Activated T-helper 2 cell treated with anti-CD3 and anti-CD28 coated beads, Interferon-gamma antibody, Interleukin-2, Interleukin-4, amounts not matched to agents 10 μg/mL and 5 μg/mL and 100 μg/mL, durations not matched to agents 14 hours and 24 hours and 36 hours (primary cell): ENCODE data around the gene YEATS4. TPM values are rescaled to one million over a fixed set of nuclear protein-coding genes. Genes with fewer than 3 reads are reported as not detected.

Experiments used
- DNase-seq: peaks from one replicate; pipeline ENCODE4 v3.0.0; 2021; ENCODE audit warnings: low spot score
- H3K27ac Mint-ChIP-seq: one replicate; pipeline ENCODE4 v1.8.0; 2021; ENCODE audit warnings: mixed read lengths
- H3K27me3 Mint-ChIP-seq: one replicate; pipeline ENCODE4 v1.8.0; 2021; ENCODE audit warnings: low read depth, mixed read lengths
- H3K36me3 Mint-ChIP-seq: one replicate; pipeline ENCODE4 v1.8.0; 2021; ENCODE audit warnings: low read depth, mixed read lengths
- H3K4me1 Mint-ChIP-seq: one replicate; pipeline ENCODE4 v1.8.0; 2021; ENCODE audit warnings: low read depth, mixed read lengths
- H3K4me3 Mint-ChIP-seq: one replicate; pipeline ENCODE4 v1.8.0; 2021; ENCODE audit warnings: low read depth, mild to moderate bottlenecking, moderate library complexity, mixed read lengths
- H3K9me3 Mint-ChIP-seq: one replicate; pipeline ENCODE4 v1.8.0; 2021; ENCODE audit warnings: mixed read lengths
- intact Hi-C: fragments of 100-400 bp; cut with micrococcal nuclease; formaldehyde crosslinking; loops from one replicate; pipeline ENCODE4 v1.15.1; 2023
- total RNA-seq: library from RNA; stranded (reverse); gene quantifications from 2 replicates; pipeline ENCODE4 v1.2.3, GENCODE V29; 2022

YEATS4 gene
- total RNA-seq, 1 donor from 2014 or later, result 39.0 TPM

DNA sequence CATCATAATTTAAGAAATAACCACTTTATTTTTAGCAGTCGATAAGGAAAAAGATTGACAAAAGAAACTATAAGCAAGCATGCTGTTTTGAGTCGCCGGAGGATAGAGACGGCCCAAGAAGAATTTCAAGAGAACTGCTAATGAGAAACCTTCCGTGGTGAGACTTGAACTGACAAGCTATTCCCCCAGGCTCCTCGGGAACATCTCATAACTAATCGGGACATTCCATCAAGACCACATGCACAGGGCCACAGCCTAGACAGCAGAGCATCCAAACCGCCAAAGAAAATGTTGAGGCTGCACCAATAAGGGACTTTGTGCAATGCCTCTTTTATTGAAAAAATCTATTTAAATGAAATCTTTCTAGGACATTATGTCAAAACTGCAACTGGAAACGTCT is 51.0 kb downstream of the YEATS4 start:
- Mint-ChIP-seq H3K4me3 (no peak overlapping the region), H3K36me3 (peaks cover 14% of the 10 kb centered on the region), H3K27ac (no peak overlapping the region), H3K4me1 (no peaks in the 10 kb centered on the region), H3K27me3 (no peaks in the 10 kb centered on the region), H3K9me3 (no peaks in the 10 kb centered on the region)
- intact Hi-C loops, result no loop called here
- no peak for DNase-seq

- Mint-ChIP-seq H3K9me3 (no peaks in the 10 kb centered on the region), H3K4me1 (no peaks in the 10 kb centered on the region), H3K27ac (no peak overlapping the region), H3K27me3 (no peaks in the 10 kb centered on the region), H3K4me3 (no peak overlapping the region), H3K36me3 (peaks cover 14% of the 10 kb centered on the region)
- DNase-seq, result no peak
- intact Hi-C loops, result no loop called here
These were observed 53.1 kb downstream of the YEATS4 start for GRCh38 chr12:69412655-69413054.

- no peaks in the 10 kb centered on the region for H3K27me3 Mint-ChIP-seq
- no peak overlapping the region for H3K4me3 Mint-ChIP-seq
- DNase-seq, result no peak
- H3K36me3 Mint-ChIP-seq, result peaks cover 4% of the 10 kb centered on the region
- no peaks in the 10 kb centered on the region for H3K4me1 Mint-ChIP-seq
- intact Hi-C loops, result loop anchor here (2.0 kb wide), 2 partner anchors 59 to 155 kb away; no protein-coding TSS in a partner anchor
- H3K9me3 Mint-ChIP-seq, result no peaks in the 10 kb centered on the region
- H3K27ac Mint-ChIP-seq, result no peak overlapping the region
These were observed 56.1 kb downstream of the YEATS4 start for GRCh38 chr12:69415471-69416275.

- Mint-ChIP-seq H3K27ac (no peak overlapping the region), H3K4me3 (no peak overlapping the region), H3K27me3 (no peaks in the 10 kb centered on the region), H3K4me1 (no peaks in the 10 kb centered on the region), H3K36me3 (no peaks in the 10 kb centered on the region), H3K9me3 (no peaks in the 10 kb centered on the region)
- no peak for DNase-seq
- intact Hi-C loops, result no loop called here
These were observed 57.7 kb downstream of the YEATS4 start for GRCh38 chr12:69417231-69417630.

DNA sequence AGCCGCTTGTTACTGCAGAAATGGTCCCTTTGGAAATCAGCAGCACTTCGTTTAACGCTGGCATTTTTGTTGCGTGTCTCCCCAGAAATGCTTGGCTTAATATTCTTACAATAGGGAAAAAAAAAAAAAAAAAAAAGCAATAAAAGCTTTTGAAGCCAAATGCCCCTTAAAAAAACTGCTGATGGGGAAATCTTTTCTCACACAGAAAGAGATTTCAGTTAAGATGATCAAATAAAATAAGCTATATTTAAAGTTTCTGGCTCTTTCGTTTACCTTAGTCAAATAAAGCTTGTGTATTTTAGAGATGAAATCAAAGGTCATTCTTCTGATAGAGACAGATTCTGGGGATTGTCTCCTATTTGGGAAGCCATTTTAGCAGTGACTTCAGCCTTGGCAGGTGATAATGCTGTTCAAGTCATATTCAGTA is 58.2 kb downstream of the YEATS4 start:
- Mint-ChIP-seq H3K36me3 (no peaks in the 10 kb centered on the region), H3K4me3 (no peak overlapping the region), H3K27ac (no peak overlapping the region), H3K4me1 (no peaks in the 10 kb centered on the region), H3K9me3 (no peaks in the 10 kb centered on the region), H3K27me3 (no peaks in the 10 kb centered on the region)
- DNase-seq, result no peak
- intact Hi-C loops, result no loop called here

- H3K36me3 Mint-ChIP-seq, result no peaks in the 10 kb centered on the region
- intact Hi-C loops, result no loop called here
- DNase-seq, result no peak
- no peaks in the 10 kb centered on the region for H3K9me3 Mint-ChIP-seq
- H3K4me3 Mint-ChIP-seq, result no peak overlapping the region
- no peak overlapping the region for H3K27ac Mint-ChIP-seq
- no peaks in the 10 kb centered on the region for H3K4me1 Mint-ChIP-seq
- no peaks in the 10 kb centered on the region for H3K27me3 Mint-ChIP-seq
These were observed 60.2 kb downstream of the YEATS4 start for GRCh38 chr12:69419701-69420100.

- no peak overlapping the region for H3K4me3 Mint-ChIP-seq
- intact Hi-C loops, result no loop called here
- H3K4me1 Mint-ChIP-seq, result peaks cover 7% of the 10 kb centered on the region
- no peaks in the 10 kb centered on the region for H3K36me3 Mint-ChIP-seq
- no peak overlapping the region for H3K27ac Mint-ChIP-seq
- DNase-seq, result no peak
- no peaks in the 10 kb centered on the region for H3K27me3 Mint-ChIP-seq
- no peaks in the 10 kb centered on the region for H3K9me3 Mint-ChIP-seq
These were observed 62.0 kb downstream of the YEATS4 start for GRCh38 chr12:69421548-69421947.

DNA sequence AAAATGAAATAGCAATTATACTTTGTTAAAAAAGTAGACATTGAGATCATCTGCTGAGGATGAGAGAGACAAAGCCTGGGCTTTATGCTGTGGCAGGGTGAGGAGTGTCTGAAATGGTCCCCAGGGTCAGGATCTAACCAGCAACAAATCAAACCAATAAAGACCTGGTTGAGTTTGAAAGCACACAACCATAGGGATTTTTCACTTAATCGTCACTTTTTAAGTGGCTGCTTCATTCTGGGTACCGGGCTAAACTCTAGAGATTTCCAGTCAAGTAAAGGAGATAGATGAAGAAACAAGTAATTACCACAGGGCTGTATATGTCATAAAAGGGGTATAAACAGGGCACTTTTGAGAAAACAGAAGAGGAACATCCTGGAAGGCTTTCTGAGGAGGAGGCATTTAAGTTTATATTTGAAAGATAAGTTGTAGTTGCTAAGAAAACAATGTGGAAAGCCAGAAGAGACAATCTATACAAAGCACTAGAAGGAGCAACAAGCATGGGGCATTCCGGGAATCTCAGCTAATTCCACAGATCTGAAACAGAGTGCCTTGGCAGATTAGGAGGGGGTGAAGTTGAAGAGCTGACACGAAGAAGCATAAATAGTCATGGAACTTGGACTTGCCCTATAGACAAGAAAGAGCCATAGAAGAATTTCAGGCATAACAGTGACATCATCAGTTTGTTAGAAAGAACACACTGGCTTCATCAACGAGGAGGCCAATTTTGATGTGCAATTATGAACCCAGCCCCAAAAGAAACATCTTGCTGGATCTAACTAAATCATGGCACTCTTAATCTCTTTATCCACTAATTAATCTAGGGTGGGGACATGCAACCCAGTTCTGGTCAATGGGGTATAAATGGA is 63.7 kb downstream of the YEATS4 start:
- Mint-ChIP-seq H3K27me3 (no peaks in the 10 kb centered on the region), H3K4me1 (peaks cover 7% of the 10 kb centered on the region), H3K27ac (no peak overlapping the region), H3K9me3 (no peaks in the 10 kb centered on the region), H3K4me3 (no peak overlapping the region), H3K36me3 (no peaks in the 10 kb centered on the region)
- DNase-seq, result no peak
- intact Hi-C loops, result no loop called here

GRCh38 chr12:69425417-69425816 is 65.9 kb downstream of the YEATS4 start:
- intact Hi-C loops, result no loop called here
- H3K4me1 Mint-ChIP-seq, result peaks cover 7% of the 10 kb centered on the region
- no peaks in the 10 kb centered on the region for H3K9me3 Mint-ChIP-seq
- no peak overlapping the region for H3K27ac Mint-ChIP-seq
- no peaks in the 10 kb centered on the region for H3K27me3 Mint-ChIP-seq
- no peak for DNase-seq
- no peak overlapping the region for H3K4me3 Mint-ChIP-seq
- no peaks in the 10 kb centered on the region for H3K36me3 Mint-ChIP-seq

DNA sequence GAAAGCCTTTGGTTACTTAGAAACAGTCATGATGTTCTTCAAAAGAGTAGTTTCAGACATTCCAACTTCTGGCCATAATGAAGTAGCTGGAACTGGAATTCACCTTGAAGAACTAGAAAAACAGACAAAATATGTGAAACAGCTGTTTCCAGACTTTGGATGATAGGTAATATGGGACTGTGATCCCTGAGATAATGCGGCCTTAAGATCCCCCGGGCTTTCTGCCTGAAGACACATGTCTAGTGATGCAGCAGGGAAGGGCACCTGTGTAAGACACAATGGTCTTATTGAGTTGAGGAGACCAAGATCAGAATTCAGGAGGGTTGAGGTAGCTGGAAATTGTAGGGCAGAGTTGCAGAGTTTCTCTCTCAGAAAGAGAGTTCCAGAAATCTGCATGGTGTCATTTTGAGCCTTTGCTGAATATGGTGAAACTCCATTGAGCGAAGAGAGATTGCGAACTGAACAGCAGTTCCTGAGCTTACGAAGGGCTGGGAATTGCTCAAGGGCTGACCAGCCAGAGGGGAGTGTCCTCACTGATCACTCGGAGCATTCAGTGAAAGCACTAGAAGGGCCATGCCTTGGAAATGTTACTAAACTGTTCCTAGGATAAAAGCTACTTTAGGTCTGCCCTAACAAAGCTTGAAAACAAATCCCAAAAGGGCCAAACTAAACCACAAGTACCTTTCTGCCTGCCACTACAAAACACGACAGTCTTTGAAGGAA is 69.0 kb downstream of the YEATS4 start:
- Mint-ChIP-seq H3K9me3 (no peaks in the 10 kb centered on the region), H3K4me1 (peaks cover 7% of the 10 kb centered on the region), H3K36me3 (no peaks in the 10 kb centered on the region), H3K27me3 (no peaks in the 10 kb centered on the region), H3K27ac (no peak overlapping the region), H3K4me3 (no peak overlapping the region)
- intact Hi-C loops, result no loop called here
- DNase-seq, result no peak

DNA sequence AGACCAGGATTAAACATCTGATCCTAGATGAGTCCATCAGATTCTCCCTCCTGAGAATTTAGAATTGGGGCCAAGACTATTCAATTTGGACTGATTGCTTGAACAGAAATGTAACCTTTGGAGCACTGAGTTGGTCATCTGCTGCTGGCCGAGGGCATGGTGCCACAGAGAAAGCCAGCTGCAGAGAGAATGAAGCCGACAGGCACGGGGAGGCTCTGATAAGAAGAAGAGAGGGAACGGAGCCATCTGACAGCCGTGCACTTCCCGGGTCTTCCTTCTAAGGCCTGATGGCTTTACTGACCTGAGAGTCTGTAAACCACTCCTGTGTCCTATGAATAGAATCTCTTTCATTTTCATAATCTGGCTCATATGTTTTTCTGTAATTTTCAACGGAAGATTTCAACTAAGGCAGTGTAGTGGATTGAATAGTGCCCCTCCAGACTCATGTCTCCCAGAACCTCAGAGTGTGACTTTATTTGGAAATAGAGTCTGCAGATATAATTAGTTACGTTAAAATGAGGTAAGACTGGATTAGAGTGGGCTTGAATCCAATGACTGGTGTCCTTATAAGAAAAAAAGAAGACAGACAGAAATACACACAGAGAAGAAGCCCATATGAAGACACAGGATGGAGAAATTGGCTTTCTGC is 71.5 kb downstream of the YEATS4 start:
- Mint-ChIP-seq H3K9me3 (no peaks in the 10 kb centered on the region), H3K4me3 (no peak overlapping the region), H3K4me1 (no peaks in the 10 kb centered on the region), H3K27me3 (no peaks in the 10 kb centered on the region), H3K27ac (no peak overlapping the region), H3K36me3 (no peaks in the 10 kb centered on the region)
- intact Hi-C loops, result no loop called here
- no peak for DNase-seq

- no peak for DNase-seq
- Mint-ChIP-seq H3K27me3 (no peaks in the 10 kb centered on the region), H3K9me3 (no peaks in the 10 kb centered on the region), H3K27ac (no peak overlapping the region), H3K4me3 (no peak overlapping the region), H3K4me1 (no peaks in the 10 kb centered on the region), H3K36me3 (no peaks in the 10 kb centered on the region)
- intact Hi-C loops, result no loop called here
These were observed 72.2 kb downstream of the YEATS4 start for GRCh38 chr12:69431591-69432222.
